HG02798 (cell line): ENCODE measurements around the gene CDC5L.

Experiments
- ATAC-seq: cut with Tn5 transposase; IDR thresholded peaks from one replicate; pipeline ENCODE4 v1.9.1; 2021; ENCODE audit warnings: mild to moderate bottlenecking; ENCODE audit not compliant: unreplicated experiment, poor library complexity

The CDC5L gene

DNA sequence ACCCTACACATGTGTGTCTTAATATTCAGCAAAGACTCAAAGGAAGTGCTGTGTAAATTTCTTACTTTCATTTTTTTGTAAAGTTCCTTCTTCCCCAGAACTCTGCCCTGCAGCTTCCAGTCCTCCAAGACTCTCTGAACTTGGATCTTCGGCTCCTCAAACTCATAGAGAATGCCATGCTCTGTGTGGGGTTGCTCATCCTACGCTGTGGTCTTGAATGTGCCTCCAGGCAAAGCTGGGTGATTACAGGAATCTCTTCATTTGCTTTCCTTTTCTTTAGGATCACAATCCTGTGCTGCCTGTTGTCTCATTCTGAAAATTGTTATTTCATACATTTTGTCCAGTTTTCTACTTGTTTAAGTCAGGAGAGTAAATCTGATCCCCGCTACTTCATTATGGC lies 14.5 kb upstream of the CDC5L start:
- ATAC-seq = no peak

DNA sequence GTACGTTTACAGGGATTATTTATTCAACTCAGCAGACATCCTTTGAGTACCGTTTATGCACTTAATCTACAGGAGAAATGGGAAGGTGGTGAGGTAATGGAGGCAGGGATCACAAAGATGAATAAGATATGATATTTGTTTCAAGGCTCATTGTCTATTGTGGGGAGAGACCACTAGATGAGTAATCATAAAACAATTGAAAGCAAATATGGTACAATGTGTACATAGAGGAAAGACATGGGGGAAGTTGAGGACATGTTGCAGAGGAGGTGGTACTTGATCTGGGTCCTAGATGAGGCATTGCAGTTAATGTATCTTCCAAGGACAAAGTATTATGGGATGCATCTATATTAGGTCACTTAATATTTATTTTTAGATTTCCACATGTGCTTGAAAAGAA lies 13.7 kb upstream of the CDC5L start:
- no peak for ATAC-seq

DNA sequence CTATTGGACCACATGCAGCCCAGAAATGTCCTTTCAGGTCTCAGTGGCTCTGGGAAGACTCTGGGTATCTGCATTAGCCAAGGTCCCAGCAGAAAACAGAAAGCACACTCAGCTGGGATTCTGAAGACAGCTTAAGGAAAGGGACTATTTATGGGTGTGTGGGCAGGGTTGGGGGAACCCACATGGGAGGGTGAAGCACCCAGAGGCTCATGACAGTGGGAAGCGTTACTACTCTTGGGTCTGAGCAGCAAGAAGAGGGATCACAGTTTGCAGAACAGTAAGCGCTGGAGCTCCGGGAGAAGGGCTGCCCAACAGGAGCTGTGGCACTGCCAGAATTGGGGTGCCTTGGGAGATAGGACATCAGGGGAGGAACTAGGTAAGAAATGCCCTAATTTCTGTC lies 12.4 kb upstream of the CDC5L start:
- ATAC-seq = no peak

DNA sequence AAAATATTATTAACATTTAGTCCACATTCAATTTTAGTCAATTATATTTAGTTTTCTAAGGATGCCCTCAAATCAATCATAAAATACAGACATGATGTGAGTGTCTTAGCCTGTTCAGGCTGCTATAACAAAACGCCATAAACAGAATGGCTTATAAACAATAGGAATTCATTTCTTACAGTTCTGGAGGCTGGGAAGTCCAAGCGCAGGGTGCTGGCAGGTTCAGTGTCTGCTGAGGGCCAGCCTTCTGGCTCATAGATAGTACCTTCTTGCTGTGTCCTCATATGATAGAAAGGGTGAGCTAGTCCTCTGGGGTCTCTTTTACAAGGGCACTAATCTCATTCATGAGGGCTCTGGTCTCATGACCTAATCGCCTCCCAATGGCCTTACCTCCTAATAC lies 10.0 kb upstream of the CDC5L start:
- ATAC-seq = no peak

DNA sequence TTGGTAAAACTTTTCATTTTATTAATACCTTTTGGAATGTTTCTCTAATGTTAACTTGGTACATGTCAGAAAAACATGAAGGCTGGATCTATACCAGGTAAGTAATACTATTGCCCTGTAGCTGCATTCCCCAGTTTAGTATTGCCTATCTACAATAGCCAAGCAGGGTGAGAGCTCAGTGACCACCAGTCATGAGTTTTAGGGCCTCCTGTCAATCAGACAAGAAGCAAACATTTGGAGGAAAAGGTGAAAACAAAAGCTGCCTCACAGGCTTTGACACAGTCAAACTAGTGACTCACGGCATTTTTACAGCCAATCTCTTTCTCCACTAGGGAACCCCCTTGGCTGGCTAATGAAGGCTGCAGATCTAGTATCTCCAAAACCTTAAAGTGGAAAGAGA lies 9.5 kb upstream of the CDC5L start:
- no peak for ATAC-seq

DNA sequence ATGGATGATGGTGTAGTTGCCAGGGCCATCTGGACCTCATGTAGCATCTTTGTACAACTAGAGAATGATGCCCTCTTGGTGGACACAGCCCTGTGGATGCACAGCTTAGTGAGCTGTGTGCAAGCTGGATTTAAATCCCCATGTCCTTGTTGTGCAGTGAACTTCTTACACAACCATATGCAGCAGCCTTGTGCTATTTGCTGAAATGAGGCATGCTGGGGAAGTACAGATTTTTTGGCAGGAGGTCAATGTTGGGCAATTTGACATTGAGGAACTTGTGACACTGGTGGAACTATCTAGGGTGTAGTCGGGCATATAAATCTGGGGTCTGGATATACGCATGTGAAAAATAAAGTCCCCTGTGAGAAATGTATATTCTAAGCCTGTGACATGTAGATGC lies 5.8 kb upstream of the CDC5L start:
- ATAC-seq = no peak

DNA sequence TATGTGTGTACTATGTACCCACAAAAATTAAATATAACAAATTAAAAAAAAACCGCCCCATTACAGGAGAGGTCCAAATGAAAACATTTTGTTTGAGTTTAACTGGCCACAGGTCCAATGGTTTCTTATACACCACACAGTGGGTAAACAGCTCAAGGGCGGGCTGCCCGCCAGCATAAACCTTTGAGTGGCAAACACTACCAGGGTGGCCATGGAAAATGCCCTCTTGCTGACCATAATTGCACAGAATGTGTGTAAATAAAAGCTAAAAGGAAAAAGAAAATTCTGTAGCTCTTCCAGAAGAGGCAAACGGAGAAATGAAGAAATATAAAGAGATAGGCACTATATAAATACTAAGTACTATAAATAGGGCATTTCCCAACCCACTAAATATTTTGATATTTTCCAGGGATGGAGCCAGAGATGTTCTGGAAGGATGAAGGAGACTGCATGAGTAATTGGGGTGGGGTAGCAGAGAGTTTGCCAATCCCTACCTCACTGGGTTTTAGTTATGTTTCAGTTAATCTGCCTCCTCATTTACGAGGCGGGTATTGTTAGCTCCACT lies 1.1 kb upstream of the CDC5L start:
- ATAC-seq = no peak

DNA sequence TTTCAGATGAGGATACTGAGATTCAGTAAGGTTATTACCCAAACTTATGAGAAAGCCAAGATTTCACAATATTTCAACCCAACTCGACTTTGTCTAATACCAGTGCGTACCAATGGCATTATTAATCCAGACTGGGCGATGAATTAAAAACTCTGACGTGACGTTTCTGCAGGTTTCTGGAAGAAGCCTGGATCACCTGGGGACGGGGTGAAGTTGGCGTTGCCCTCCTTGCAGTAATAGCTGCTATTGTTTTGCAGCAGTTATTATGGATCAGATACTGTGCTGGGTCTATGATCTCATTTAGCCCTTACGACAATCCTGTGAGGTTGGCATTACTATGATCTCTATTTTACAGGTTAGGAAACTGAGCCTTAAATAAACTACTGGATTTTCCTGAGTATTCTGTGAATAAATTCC lies 569 bp upstream of the CDC5L start:
- ATAC-seq = peak; percentile 5

DNA sequence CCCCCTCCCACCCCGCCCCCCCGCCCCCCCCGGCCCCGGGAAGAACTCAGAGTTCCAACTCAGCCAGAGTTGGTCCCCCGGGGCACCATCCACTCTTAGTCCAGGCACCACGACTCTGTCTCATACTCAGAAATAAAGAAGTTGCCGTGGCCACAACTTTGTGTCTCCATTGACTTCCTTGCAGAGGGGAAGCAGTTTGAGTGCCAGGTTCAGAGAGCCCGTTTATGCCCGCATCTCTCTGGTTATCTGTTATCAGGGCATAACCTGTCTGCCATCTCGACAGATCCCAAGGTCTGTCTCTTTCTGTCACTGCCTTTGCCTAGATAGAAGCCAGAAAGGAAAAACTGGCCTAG lies 605 bp downstream of the CDC5L start:
- ATAC-seq = no peak

DNA sequence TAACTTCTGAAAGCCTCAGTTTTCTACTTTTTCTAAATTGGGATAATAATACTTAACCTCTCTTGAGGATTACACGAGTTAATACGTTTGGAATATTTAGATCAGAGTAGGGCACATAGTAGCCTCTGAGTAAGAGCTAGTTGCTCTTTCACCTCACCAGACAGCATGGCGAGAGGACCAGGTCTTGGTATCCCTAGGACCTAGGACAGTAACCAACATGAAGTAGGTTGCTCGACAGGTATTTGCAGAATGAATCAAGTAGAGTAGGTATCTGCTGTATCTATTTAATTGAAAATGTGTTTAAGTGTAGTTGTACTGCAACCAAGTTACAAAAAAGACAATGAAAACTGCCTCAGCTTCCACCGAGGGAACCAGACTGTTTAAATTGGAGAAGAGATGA lies 1.4 kb downstream of the CDC5L start:
- ATAC-seq = no peak

DNA sequence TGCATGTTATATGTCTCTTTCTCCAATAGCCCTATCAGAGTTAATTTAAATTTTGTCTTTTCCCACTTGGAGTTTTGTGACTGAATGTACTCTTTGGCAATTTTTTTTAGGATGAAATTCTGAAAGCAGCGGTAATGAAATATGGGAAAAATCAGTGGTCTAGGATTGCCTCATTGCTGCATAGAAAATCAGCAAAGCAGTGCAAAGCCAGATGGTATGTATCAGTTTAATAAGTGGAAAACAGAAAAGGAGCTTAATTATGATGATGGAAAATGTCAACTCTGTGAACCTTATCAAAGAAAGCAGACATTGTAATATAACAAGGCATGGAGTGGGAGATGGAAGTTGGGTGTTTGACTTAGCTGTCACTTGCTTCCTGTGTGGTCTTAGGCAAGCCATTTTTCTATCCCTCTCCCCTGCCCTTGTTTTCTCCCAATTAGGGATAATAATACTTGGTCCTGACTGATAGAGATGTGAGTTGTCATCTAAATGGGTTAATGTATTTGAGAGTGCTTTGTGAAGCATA lies 2.7 kb downstream of the CDC5L start:
- ATAC-seq = no peak

DNA sequence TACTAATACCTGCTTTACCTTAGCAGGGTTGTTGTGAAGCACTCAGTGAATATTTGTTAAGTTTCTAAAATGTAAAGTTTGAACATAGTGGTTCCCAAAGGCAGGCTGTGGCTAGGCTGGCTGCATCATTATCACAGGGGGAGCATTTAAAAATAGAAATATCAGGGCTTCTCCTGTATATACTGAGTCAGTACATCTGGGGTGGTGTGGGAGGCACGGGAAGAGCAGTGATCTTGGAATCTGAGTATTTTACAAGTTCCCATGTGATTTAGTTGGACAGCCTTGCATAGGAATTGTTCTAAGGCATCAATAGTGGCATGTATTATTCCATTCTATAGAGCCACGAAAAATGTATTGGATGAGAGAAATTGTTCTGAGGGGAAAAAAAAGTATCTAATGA lies 8.0 kb downstream of the CDC5L start:
- ATAC-seq = no peak

DNA sequence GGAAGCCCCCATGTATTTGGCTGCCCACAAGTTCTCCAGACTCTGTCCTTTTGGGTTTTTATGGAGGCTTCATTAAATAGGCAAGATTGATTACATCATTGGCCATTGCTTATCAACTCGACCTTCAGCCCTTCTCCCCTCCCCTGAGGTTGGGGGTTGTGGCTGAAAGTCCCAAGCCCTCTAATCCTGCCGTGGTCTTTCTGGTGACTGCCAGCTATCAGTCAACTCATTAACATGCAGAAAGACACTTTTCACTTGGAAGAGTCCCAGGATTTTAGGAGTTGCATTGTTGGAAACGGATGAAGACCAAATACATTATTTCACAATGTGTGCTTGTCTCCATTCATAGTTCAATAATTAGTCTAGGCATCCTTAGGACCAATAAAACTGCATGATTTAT lies 9.5 kb downstream of the CDC5L start:
- ATAC-seq = no peak

DNA sequence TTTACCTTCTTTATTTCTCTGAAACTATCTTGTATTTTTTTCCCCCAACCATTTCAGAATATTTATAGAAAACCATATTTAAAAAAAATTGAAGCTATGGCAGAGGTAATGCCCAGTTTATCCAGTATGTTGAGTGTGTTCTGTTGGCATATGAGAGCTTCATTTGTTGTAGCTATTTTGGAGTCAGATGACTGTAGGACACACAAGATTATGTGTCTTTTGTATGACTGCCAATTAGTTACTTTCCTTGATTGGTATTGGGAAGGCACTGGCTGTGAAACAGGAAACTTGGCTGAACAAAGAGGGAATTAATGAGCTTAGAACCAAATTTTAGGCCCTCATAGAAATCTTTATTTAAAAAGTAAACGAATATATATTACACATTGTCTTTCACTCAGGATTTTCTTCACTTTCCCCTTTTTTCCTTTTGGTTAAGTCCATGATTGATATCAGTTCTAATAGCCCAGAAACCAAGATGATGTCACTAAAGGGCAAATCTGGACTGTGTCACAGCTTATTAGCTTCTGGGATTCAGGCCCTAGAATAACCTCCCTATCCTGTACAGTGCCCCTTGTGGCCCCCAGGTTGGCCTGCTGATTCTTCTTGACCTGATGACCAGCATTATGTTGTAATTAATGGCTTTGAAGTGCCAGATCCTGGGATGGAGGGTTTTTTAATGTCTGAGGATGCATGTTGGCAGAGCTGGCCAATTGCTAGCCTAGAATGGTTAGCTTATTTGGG lies 10.1 kb downstream of the CDC5L start:
- ATAC-seq = no peak

DNA sequence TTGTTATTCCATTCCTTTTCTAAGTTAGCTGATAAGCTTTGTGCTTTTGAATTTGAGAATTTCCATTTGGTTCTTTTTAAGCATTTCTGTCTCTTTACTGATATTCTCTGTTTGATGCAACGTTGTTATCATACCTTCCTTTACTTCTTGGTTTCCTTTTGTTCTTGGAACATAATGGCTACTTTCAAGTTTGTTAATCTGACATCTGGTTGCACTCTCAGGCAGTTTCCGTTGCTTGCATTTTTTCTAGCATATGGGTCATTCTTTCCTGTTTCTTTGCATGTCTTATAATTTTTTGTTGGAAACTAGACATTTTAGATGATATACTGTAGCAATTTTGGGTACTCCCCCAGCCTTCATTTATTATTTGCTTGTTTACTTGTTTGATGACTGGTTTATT lies 12.5 kb downstream of the CDC5L start:
- ATAC-seq = no peak

DNA sequence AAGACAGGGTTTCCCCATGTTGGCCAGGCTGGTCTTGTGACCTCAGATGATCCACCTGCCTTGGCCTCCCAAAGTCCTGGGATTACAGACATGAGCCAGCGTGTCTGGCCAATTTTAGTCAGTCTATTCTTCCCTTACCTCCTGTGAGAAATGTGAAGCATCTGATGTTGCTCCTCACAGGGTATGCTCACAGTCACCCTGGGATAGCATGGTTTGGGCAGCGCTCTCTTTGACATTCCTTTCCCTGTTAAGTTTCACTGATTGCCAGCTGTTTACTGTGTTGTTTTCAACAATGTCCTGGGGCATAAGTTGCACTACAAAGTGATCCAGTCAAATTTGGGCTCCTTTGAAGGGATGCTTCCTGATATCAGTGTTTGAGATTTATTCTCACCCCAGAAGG lies 13.1 kb downstream of the CDC5L start:
- ATAC-seq = no peak

DNA sequence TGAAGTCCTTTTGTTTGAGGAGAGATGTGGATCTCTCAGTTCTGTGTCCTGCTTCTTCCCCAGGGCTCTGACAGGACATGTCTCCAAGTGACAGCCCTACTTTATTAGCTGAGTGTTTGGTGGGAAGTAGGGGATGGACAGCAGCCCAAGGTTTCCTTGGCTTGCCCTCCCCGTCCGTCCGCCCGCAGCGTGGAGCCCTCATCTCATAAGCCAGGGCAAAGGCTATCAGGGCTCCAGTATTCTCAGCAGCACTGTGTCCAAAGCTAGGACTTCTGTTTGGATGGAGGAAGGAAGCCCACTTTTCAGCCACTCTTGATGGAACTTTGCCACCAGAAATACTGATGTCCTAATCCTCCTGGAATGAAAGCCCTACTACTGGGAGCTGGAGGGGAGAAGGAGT lies 13.6 kb downstream of the CDC5L start:
- no peak for ATAC-seq

DNA sequence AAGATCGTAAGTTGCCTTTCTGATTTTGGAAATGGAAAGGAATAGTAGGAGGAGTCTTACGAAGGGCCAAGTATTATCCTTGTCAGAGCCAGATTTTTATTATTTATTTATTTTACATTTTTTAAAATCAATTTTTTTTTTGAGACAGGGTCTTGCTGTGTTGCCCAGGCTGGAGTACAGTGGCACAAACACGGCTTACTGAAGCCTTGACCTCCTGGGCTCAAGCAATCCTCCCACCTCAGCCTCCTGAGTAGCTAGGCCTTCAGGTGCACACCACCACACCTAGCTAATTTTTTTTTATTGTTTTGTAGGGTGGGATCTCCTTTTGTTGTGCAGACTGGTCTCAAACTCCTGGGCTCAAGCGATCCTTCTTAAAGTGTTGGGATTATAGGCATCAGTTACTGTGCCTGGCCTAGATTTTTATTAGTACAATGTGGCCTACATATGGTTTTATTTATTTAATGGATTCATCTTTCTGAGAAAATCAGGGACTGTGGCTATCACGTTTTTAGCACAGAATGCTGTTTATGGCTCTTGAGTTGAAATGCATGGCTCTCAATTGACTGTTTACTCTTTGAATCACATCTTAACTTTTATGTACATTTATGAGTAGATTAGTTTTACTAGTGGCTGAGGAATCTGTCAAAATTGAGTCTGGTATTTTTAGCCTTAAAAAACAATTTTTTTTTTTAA lies 16.7 kb downstream of the CDC5L start:
- ATAC-seq = no peak

DNA sequence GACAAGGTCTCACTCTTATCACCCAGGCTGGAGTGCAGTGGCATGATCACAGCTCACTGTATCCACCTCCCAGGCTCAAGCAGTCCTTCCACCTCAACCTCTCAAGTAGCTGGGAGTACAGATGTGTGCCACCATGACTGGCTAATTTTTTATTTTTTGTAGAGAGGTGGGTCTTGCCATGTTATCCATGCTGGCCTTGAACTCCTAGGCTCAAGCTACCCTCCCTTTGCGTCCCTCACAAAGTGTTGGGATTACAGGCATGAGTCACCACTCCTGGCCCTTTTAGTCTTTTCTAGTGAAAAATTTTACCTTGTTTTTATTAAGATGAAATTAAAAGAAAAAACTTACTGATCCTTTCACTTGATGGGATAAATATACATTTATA lies 17.2 kb downstream of the CDC5L start:
- no peak for ATAC-seq

DNA sequence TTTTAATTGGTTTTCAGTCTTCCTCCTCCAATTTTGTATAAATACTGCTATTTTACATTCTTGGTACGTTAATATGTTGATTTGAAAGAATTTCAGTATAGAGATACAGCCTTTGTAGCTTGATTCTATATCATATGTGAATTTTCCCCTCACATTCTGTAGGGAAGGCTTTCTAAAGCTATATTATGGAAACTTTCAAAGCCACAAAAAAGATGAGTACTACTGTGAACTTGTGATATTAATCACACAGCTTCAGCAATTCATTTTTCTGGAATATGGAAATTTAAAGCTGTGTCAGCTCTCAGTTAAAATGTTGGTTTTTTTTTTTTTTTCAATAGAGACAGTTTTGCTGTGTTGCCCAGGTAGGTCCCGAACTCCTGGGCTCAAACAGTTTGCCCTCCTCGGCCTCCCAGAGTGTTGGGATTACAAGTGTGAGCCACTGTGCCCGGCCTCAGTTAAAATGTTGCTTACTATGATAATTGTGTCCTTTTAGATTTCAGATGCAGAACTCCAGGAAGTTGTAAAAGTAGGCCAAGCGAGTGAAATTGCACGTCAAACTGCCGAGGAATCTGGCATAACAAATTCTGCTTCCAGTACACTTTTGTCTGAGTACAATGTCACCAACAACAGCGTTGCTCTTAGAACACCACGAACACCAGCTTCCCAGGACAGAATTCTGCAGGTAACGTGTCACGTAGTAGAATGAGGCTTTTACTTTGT lies 20.6 kb downstream of the CDC5L start:
- ATAC-seq = no peak

DNA sequence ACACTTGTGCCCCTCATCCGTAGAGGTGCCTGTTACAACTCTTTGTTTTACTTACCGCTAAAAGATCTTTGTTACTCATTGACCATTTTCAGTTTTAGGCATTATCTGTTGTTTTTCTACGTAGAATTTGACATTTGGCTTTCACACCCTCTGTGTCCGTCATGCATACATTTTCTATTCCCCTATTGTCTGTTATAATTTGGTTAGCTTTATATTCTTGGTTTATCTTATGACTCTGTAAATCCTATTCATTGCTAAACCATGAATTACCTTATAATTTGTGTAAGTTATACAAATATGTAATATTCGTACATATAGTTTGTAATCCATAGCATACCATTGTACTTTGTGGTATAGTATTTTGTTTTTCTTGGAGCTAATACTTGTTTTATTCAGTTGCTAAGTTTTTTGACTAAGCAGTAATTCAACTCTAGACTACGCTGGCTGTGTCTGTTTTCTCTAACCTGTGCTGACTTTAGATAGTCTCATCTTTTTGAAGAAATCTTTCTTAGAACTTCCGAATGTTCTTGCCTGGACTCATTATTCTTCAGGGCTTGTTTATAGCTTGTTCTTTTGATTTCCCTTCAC lies 21.8 kb downstream of the CDC5L start:
- no peak for ATAC-seq
